ENCODE data around the gene COL5A1. TPM values are rescaled to one million over a fixed set of nuclear protein-coding genes. Genes with fewer than 3 reads are reported as not detected.

The COL5A1 gene
- total and polyA plus RNA-seq, 4 donors, result 12.2 to 169 (median 65.4) TPM

DNA sequence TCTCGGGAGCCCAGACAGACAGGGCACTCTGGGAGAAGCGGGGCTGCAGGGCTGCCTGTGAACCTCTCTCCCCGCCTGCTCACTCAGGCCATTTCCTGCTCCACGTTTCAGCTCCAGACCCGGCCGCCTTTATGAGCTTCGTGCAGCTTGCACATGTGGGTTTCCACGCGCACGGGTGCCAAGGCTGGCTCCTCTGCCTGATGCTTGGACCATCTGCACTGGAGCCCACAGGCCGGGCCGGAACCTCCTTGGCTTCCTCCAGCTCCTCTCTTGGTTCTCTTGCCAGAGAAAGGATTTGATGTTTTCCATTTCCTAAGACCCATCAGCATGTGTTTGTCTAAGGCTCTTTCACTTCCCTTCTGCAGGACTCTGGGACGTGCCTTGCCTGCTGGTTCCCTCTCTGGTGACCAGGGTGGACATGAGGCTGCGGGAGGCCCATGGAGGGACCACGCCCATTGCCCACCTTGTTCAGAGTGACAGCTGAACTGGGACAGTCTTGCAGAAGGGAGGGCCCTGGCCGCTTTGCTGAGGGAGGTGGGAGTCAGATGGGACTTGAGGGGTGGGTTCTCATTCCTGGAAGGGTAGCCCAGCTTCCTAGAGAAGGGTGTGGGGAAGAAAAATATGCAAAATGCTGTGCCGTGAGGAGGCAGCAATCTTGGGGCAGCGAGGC, 23.3 kb upstream of the COL5A1 start:
- no peak for ATAC-seq (ENCODE audit: insufficient read depth, low FRiP score)
- peaks cover 0 to 9% (median 0%) of the 10 kb centered on the region in 5 donors for H3K4me1 ChIP-seq (ENCODE audit: control insufficient read depth in 5 of 5, insufficient read depth in 5 of 5, low read length in 5 of 5)
- no peak overlapping the region for H3K4me3 ChIP-seq
- H3K36me3 ChIP-seq (ENCODE audit: control insufficient read depth in 4 of 4, insufficient read depth in 4 of 4, low read length in 4 of 4), result no peaks in the 10 kb centered on the region
- H3K27ac ChIP-seq (ENCODE audit: low read depth in 1 of 2, low read length in 1 of 2), result no peak overlapping the region
- TF ChIP-seq, protein P1, sequence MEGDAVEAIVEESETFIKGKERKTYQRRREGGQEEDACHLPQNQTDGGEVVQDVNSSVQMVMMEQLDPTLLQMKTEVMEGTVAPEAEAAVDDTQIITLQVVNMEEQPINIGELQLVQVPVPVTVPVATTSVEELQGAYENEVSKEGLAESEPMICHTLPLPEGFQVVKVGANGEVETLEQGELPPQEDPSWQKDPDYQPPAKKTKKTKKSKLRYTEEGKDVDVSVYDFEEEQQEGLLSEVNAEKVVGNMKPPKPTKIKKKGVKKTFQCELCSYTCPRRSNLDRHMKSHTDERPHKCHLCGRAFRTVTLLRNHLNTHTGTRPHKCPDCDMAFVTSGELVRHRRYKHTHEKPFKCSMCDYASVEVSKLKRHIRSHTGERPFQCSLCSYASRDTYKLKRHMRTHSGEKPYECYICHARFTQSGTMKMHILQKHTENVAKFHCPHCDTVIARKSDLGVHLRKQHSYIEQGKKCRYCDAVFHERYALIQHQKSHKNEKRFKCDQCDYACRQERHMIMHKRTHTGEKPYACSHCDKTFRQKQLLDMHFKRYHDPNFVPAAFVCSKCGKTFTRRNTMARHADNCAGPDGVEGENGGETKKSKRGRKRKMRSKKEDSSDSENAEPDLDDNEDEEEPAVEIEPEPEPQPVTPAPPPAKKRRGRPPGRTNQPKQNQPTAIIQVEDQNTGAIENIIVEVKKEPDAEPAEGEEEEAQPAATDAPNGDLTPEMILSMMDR (IDR thresholded peaks at IDR 0.05; ENCODE audit: control extremely low read depth, extremely low read depth), result no peak
- DNase-seq, result peak; percentile 21 to 54 (median 23)
- H3K27me3 ChIP-seq (ENCODE audit: control insufficient read depth in 3 of 3, insufficient read depth in 3 of 3, low read length in 2 of 3), result peaks cover 0 to 5% (median 0%) of the 10 kb centered on the region in 3 donors
- 58 to 71% methylated on average over 18 of the region's 18 CpGs for WGBS, 2 donors
- H3K9me3 ChIP-seq (ENCODE audit: control insufficient read depth in 4 of 4, insufficient read depth in 3 of 4, low read length in 3 of 4), result no peaks in the 10 kb centered on the region
- H3K9ac ChIP-seq (ENCODE audit: insufficient read depth in 1 of 2, low read length in 2 of 2), result no peak overlapping the region

DNA sequence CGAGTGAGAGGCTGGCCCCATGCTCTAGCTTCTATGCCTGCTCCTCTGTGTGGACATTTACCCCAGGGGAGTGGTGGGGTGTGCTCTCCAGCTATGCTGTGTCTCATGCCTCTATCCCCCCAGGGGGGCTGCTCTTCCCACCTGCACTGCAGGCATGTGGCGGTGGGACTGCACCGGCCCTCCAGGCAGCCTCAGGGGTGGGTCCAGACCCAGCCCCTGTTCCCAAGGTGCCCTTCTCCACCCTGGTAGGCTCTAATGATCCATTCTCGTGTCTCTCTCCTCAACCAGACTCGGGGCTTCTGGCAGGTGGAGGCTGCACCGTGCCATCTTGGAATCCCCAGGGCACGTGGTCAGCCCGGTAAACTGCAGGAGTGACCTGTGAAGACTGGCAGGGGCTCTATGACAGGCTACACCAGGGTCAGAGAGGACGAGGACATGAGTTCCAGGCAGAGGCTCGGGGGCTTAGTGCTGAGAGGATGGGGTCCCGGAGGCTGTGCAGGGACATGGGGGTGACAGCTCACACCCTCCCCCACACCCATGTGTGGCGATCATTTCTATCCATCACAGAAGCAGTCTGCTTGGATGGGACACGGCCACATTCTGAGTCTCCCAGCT, 22.7 kb upstream of the COL5A1 start:
- H3K9ac ChIP-seq (ENCODE audit: insufficient read depth in 1 of 2, low read length in 2 of 2), result no peak overlapping the region
- peaks cover 0 to 9% (median 0%) of the 10 kb centered on the region in 5 donors for H3K4me1 ChIP-seq (ENCODE audit: control insufficient read depth in 5 of 5, insufficient read depth in 5 of 5, low read length in 5 of 5)
- H3K27ac ChIP-seq (ENCODE audit: low read depth in 1 of 2, low read length in 1 of 2), result no peak overlapping the region
- TF ChIP-seq, protein P1 (IDR thresholded peaks at IDR 0.05; ENCODE audit: control extremely low read depth, extremely low read depth), result no peak
- no peaks in the 10 kb centered on the region for H3K9me3 ChIP-seq (ENCODE audit: control insufficient read depth in 4 of 4, insufficient read depth in 3 of 4, low read length in 3 of 4)
- peaks cover 0 to 5% (median 0%) of the 10 kb centered on the region in 3 donors for H3K27me3 ChIP-seq (ENCODE audit: control insufficient read depth in 3 of 3, insufficient read depth in 3 of 3, low read length in 2 of 3)
- no peak overlapping the region for H3K4me3 ChIP-seq
- ATAC-seq (ENCODE audit: insufficient read depth, low FRiP score) (no peak), DNase-seq (peak in 1 of 3 donors; percentile 4)
- WGBS, 2 donors, result 90 to 95% methylated on average over 13 of the region's 13 CpGs
- no peaks in the 10 kb centered on the region for H3K36me3 ChIP-seq (ENCODE audit: control insufficient read depth in 4 of 4, insufficient read depth in 4 of 4, low read length in 4 of 4)

DNA sequence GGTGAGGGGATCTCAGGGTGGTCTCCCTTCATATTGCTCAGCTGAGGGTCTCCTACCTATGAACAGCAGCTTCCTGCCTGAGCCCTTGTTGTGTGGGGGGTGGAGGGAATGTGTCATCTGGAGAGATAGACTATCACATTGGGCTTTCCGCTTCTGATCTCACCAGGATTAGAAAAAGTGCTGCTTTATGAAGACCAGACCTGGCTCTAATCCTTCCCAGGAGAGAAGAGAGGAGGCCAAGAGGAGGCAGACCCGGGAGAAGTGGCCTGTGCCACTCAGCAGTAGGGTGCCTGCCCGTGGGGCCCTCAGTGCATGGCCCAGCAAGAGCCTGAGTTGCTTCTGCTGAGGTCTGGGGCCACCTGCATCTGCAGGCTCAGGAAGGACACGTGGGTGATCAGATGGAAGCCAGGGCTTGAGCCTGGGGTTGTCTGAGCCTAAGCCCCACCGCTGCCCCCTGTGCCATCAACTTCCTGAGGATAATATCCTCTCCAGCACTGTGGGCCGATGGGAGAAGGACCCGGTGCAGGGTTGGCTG, 22.1 kb upstream of the COL5A1 start:
- TF ChIP-seq, protein P1 (IDR thresholded peaks at IDR 0.05; ENCODE audit: control extremely low read depth, extremely low read depth), result no peak
- no peak for DNase-seq
- WGBS, 2 donors, result 84 to 91% methylated on average over 7 of the region's 7 CpGs

More for the DNA sequence above, 22.1 kb upstream of the COL5A1 start:
- no peak for ATAC-seq (ENCODE audit: insufficient read depth, low FRiP score)
- Histone ChIP-seq H3K4me1 (ENCODE audit: control insufficient read depth in 5 of 5, insufficient read depth in 5 of 5, low read length in 5 of 5) (peaks cover 0 to 10% (median 0%) of the 10 kb centered on the region in 5 donors), H3K27me3 (ENCODE audit: control insufficient read depth in 3 of 3, insufficient read depth in 3 of 3, low read length in 2 of 3) (peaks cover 0 to 5% (median 0%) of the 10 kb centered on the region in 3 donors), H3K27ac (ENCODE audit: low read depth in 1 of 2, low read length in 1 of 2) (no peak overlapping the region), H3K9ac (ENCODE audit: insufficient read depth in 1 of 2, low read length in 2 of 2) (no peak overlapping the region), H3K4me3 (no peak overlapping the region), H3K9me3 (ENCODE audit: control insufficient read depth in 4 of 4, insufficient read depth in 3 of 4, low read length in 3 of 4) (no peaks in the 10 kb centered on the region), H3K36me3 (ENCODE audit: control insufficient read depth in 4 of 4, insufficient read depth in 4 of 4, low read length in 4 of 4) (no peaks in the 10 kb centered on the region)

Data from lung (tissue), 12 donors.